Stimulated activated CD4-positive, alpha-beta T cell treated with anti-CD3 and anti-CD28 coated beads, Interleukin-2, amount 100 ng/mL, for 4 hours (primary cell): Measurements from ENCODE around the gene TM7SF3.

Experiments used
- DNase-seq: peaks from one replicate; pipeline ENCODE4 v3.0.0-alpha.2; 2020; ENCODE audit warnings: low read depth

TM7SF3 gene

GRCh38 chr12:26928661-26929060 is 85.5 kb downstream of the TM7SF3 start:
- DNase-seq = no peak
